Skin of body (tissue), 2 donors: ENCODE results near the gene FCRLB. TPM values are rescaled to one million over a fixed set of nuclear protein-coding genes. Genes with fewer than 3 reads are reported as not detected.
"Not testable (repeated sequence)": the region's sequence is repeated elsewhere in the genome, so short reads cannot be mapped to it uniquely, and the experiment has no call there.

Source experiments
- DNase-seq: peaks from one replicate; lab custom pipeline; 2025; lab: John Stamatoyannopoulos, UW
- total RNA-seq: library from RNA; depleted of rRNA; stranded (reverse); fragments of >200 nt; gene quantifications from one replicate; pipeline ENCODE4 v1.2.3, GENCODE V29; 2014

The FCRLB gene
- total RNA-seq, 1 donor from 2014 or later, result 0.39 TPM

- DNase-seq, result no peak
Observed at GRCh38 chr1:161739865-161740566, 18.7 kb downstream of the FCRLB start.

GRCh38 chr1:161740921-161741320, 19.6 kb downstream of the FCRLB start:
- DNase-seq, result no peak

GRCh38 chr1:161743231-161743630, 21.9 kb downstream of the FCRLB start:
- DNase-seq, result no peak

GRCh38 chr1:161747801-161748200, 26.5 kb downstream of the FCRLB start:
- no peak for DNase-seq

- peak; percentile 94 for DNase-seq
Observed at GRCh38 chr1:161749509-161750407, 28.4 kb downstream of the FCRLB start, which contains the start of gene DUSP12. DUSP12 (plus strand) TSS chr1:161749786; CDS start chr1:161749802, 16 bp downstream.

GRCh38 chr1:161763522-161764098, 42.3 kb downstream of the FCRLB start:
- no peak for DNase-seq

- peak; percentile 95 for DNase-seq
Observed at GRCh38 chr1:161766102-161766981, 45.0 kb downstream of the FCRLB start, which contains the start of gene ATF6. ATF6 (plus strand) TSS chr1:161766320; CDS start chr1:161766361, 41 bp downstream.

- DNase-seq, result no peak
Observed at GRCh38 chr1:161768461-161768860, 47.1 kb downstream of the FCRLB start.

- DNase-seq, result no peak
Observed at GRCh38 chr1:161768986-161769672, 47.8 kb downstream of the FCRLB start.

GRCh38 chr1:161769673-161770045, 48.3 kb downstream of the FCRLB start:
- DNase-seq, result not testable (repeated sequence)

GRCh38 chr1:161770250-161770649, 48.9 kb downstream of the FCRLB start:
- DNase-seq, result no peak

GRCh38 chr1:161771161-161771560, 49.8 kb downstream of the FCRLB start:
- DNase-seq, result no peak

- no peak for DNase-seq
Observed at GRCh38 chr1:161771973-161772372, 50.6 kb downstream of the FCRLB start.

- no peak for DNase-seq
Observed at GRCh38 chr1:161772397-161772796, 51.1 kb downstream of the FCRLB start.

- DNase-seq, result no peak
Observed at GRCh38 chr1:161773791-161774190, 52.4 kb downstream of the FCRLB start.

- no peak for DNase-seq
Observed at GRCh38 chr1:161777261-161777660, 55.9 kb downstream of the FCRLB start.
